H9 (cell line): ENCODE results near the gene NPLOC4. TPM values are rescaled to one million over a fixed set of nuclear protein-coding genes. Genes with fewer than 3 reads are reported as not detected.

Source experiments
- DNase-seq: peaks from one replicate; pipeline ENCODE4 v3.0.0-alpha.2; 2017
- H2AFZ ChIP-seq: one replicate; pipeline ENCODE4 v1.6.1; 2013; ENCODE audit warnings: mild to moderate bottlenecking, low read length, control low read depth, moderate library complexity
- H2AK5ac ChIP-seq: 2 replicates; pipeline ENCODE4 v1.6.1; 2013; ENCODE audit warnings: low read length, control low read depth, mixed read lengths; ENCODE audit not compliant: insufficient read length
- H2BK120ac ChIP-seq: one replicate; pipeline ENCODE4 v1.6.1; 2013; ENCODE audit warnings: low read depth, mild to moderate bottlenecking, low read length, control low read depth, inconsistent platforms; ENCODE audit not compliant: poor library complexity, severe bottlenecking
- H2BK12ac ChIP-seq: 2 replicates; pipeline ENCODE4 v1.6.1; 2013; ENCODE audit warnings: low read length, control low read depth, mixed read lengths, low read depth; ENCODE audit not compliant: insufficient read length
- H2BK15ac ChIP-seq: 2 replicates; pipeline ENCODE4 v1.6.1; 2013; ENCODE audit warnings: low read depth, low read length, control low read depth
- H2BK20ac ChIP-seq: one replicate; pipeline ENCODE4 v1.6.1; 2013; ENCODE audit warnings: low read depth, mild to moderate bottlenecking, low read length, control low read depth, inconsistent platforms; ENCODE audit not compliant: poor library complexity, severe bottlenecking
- H2BK5ac ChIP-seq: 2 replicates; pipeline ENCODE4 v1.6.1; 2013; ENCODE audit warnings: low read length, control low read depth, mixed read lengths; ENCODE audit not compliant: insufficient read length
- H3K14ac ChIP-seq: 2 replicates; pipeline ENCODE4 v1.6.1; 2013; ENCODE audit warnings: low read length, control low read depth; ENCODE audit not compliant: insufficient read depth
- H3K18ac ChIP-seq: 2 replicates; pipeline ENCODE4 v1.6.1; 2013; ENCODE audit warnings: low read depth, mild to moderate bottlenecking, mixed read lengths, low read length, control low read depth; ENCODE audit not compliant: insufficient read length
- H3K23ac ChIP-seq: 2 replicates; pipeline ENCODE4 v1.6.1; 2013; ENCODE audit warnings: low read length, control low read depth, mixed read lengths, low read depth; ENCODE audit not compliant: insufficient read length
- H3K23me2 ChIP-seq: 2 replicates; pipeline ENCODE4 v1.6.1; 2013; ENCODE audit warnings: low read depth, mild to moderate bottlenecking, mixed read lengths, low read length, control low read depth; ENCODE audit not compliant: insufficient read length, poor library complexity, severe bottlenecking
- H3K27ac ChIP-seq: 2 replicates; pipeline ENCODE4 v1.5.1; 2013; ENCODE audit warnings: low read length, control low read depth, mixed read lengths, low read depth; ENCODE audit not compliant: insufficient read length
- H3K27me3 ChIP-seq: 2 replicates; pipeline ENCODE4 v1.6.1; 2013; ENCODE audit warnings: low read length, control low read depth, inconsistent platforms; ENCODE audit not compliant: insufficient read depth
- H3K4ac ChIP-seq: 2 replicates; pipeline ENCODE4 v1.6.1; 2013; ENCODE audit warnings: low read depth, mild to moderate bottlenecking, control low read depth, inconsistent platforms, low read length, moderate library complexity
- H3K4me1 ChIP-seq: 2 replicates; pipeline ENCODE4 v1.6.1; 2013; ENCODE audit warnings: low read length, control low read depth, inconsistent platforms; ENCODE audit not compliant: insufficient read depth
- H3K4me2 ChIP-seq: 2 replicates; pipeline ENCODE4 v1.6.1; 2013; ENCODE audit warnings: low read length, control low read depth, mixed read lengths; ENCODE audit not compliant: insufficient read length, insufficient read depth
- H3K56ac ChIP-seq: 2 replicates; pipeline ENCODE4 v1.6.1; 2013; ENCODE audit warnings: low read depth, mild to moderate bottlenecking, mixed read lengths, low read length, control low read depth; ENCODE audit not compliant: insufficient read length
- H3K79me1 ChIP-seq: 2 replicates; pipeline ENCODE4 v1.6.1; 2013; ENCODE audit warnings: low read depth, mild to moderate bottlenecking, moderate library complexity, low read length, control low read depth, inconsistent platforms; ENCODE audit not compliant: insufficient read depth, poor library complexity, severe bottlenecking
- H3K79me2 ChIP-seq: 2 replicates; pipeline ENCODE4 v1.6.1; 2013; ENCODE audit warnings: low read length, control low read depth, inconsistent platforms; ENCODE audit not compliant: insufficient read depth
- H3K9ac ChIP-seq: 2 replicates; pipeline ENCODE4 v1.6.1; 2013; ENCODE audit warnings: low read length, control low read depth, mixed read lengths; ENCODE audit not compliant: insufficient read length; ENCODE audit errors: extremely low read depth
- H3K9me3 ChIP-seq: one replicate; pipeline ENCODE4 v1.6.1; 2013; ENCODE audit warnings: low read depth, low read length, inconsistent platforms; ENCODE audit not compliant: control insufficient read depth
- H3T11ph ChIP-seq: one replicate; pipeline ENCODE4 v1.6.1; 2013; ENCODE audit warnings: mild to moderate bottlenecking, low read length, control low read depth, inconsistent platforms
- H4K20me1 ChIP-seq: one replicate; pipeline ENCODE4 v1.6.1; 2013; ENCODE audit not compliant: control insufficient read depth, insufficient read length, insufficient read depth
- H4K5ac ChIP-seq: 2 replicates; pipeline ENCODE4 v1.6.1; 2013; ENCODE audit warnings: low read depth, mild to moderate bottlenecking, mixed read lengths, low read length, control low read depth; ENCODE audit not compliant: insufficient read length
- H4K8ac ChIP-seq: replicated peaks from 2 replicates; pipeline ENCODE4 v1.6.1; 2013; ENCODE audit warnings: low read length, control low read depth, mixed read lengths, low read depth; ENCODE audit not compliant: insufficient read length
- H4K91ac ChIP-seq: 2 replicates; pipeline ENCODE4 v1.6.1; 2013; ENCODE audit warnings: low read depth, mild to moderate bottlenecking, moderate library complexity, mixed read lengths, low read length, control low read depth; ENCODE audit not compliant: insufficient read length
- H3K27ac Mint-ChIP-seq, 3 experiments: 2 replicates in 2 of 3; 3 replicates in 1 of 3; pipeline ENCODE4 v1.8.0; 2020 to 2021; ENCODE audit warnings: mixed read lengths in 3 of 3, mild to moderate bottlenecking in 1 of 3, moderate library complexity in 1 of 3
- H3K27me3 Mint-ChIP-seq: 2 replicates; pipeline ENCODE4 v1.8.0; 2021; ENCODE audit warnings: low read depth, mild to moderate bottlenecking, moderate library complexity, mixed read lengths
- H3K36me3 Mint-ChIP-seq, 3 experiments: 2 replicates in 2 of 3; 3 replicates in 1 of 3; pipeline ENCODE4 v1.8.0; 2020 to 2021; ENCODE audit warnings: low read depth in 3 of 3, mixed read lengths in 3 of 3; ENCODE audit not compliant: insufficient read depth in 1 of 3
- H3K4me1 Mint-ChIP-seq, 2 experiments: 2 replicates each; pipeline ENCODE4 v1.8.0; 2020; ENCODE audit warnings: mixed read lengths in 2 of 2
- H3K4me3 Mint-ChIP-seq, 2 experiments: 2 replicates in 1 of 2; 3 replicates in 1 of 2; pipeline ENCODE4 v1.8.0; 2020 to 2021; ENCODE audit warnings: mild to moderate bottlenecking in 2 of 2, mixed read lengths in 2 of 2, moderate library complexity in 1 of 2
- H3K9me3 Mint-ChIP-seq, 2 experiments: 2 replicates in 1 of 2; 3 replicates in 1 of 2; pipeline ENCODE4 v1.8.0; 2020; ENCODE audit warnings: mild to moderate bottlenecking in 2 of 2, mixed read lengths in 2 of 2, moderate library complexity in 1 of 2
- WGBS: extraction: QIAGEN DNeasy Blood & Tissue Kit; methylation state at CpG from one replicate; pipeline ENCODE4 v1.1.7; 2013; ENCODE audit warnings: missing lambda C conversion rate, low lambda C conversion rate, mixed read lengths; ENCODE audit not compliant: insufficient read length; ENCODE audit errors: extremely low coverage; 5-methylcytosine and 5-hydroxymethylcytosine counted together
- total RNA-seq: library from RNA; stranded (reverse); gene quantifications from 2 replicates; pipeline ENCODE4 v1.2.1, GENCODE V29; 2021
- TF ChIP-seq, protein P1 (sequence below): fragments of 200-600 bp; sonication (generic); conservative IDR thresholded peaks from 3 replicates; pipeline ENCODE4 v1.8.0; 2021; ENCODE audit warnings: antibody characterized with exemption, mild to moderate bottlenecking

NPLOC4 gene
- total RNA-seq, 1 experiment from 2014 or later: 103 TPM

DNA sequence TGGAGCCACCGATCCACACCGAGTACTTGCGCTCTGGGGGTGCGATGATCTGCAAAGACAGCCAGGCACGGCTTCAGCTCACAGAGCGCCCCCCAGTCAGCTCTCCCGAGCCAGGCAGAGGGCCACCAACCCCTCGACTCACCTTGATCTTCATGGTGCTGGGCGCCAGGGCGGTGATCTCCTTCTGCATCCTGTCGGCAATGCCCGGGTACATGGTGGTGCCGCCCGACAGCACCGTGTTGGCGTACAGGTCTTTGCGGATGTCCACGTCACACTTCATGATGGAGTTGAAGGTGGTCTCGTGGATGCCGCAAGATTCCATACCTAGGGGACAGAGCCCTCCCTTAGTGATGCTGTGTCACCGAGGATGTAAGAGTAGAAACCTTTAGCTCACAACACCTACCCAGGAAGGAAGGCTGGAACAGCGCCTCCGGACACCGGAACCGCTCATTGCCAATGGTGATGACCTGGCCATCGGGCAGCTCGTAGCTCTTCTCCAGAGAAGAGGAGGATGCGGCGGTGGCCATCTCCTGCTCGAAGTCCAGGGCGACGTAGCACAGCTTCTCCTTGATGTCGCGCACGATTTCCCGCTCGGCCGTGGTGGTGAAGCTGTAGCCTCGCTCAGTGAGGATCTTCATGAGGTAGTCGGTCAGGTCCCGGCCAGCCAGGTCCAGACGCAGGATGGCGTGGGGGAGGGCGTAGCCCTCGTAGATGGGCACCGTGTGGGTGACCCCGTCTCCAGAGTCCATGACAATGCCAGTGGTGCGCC is 125.9 kb downstream of the NPLOC4 start:
- H4K8ac ChIP-seq: no peak overlapping the region
- no peak overlapping the region for H3T11ph ChIP-seq
- Mint-ChIP-seq H3K9me3 (peaks cover 7 to 22% of the 10 kb centered on the region in 2 experiments; a peak in 4 of 5 replicates), H3K4me3 (peak overlapping the region; percentile 97 to 100), H3K36me3 (peaks cover 38 to 45% (median 38%) of the 10 kb centered on the region in 3 experiments), H3K4me1 (peaks cover 21 to 31% of the 10 kb centered on the region in 2 experiments), H3K27me3 (peaks cover 6% of the 10 kb centered on the region), H3K27ac (peak overlapping the region; percentile 91 to 98 (median 96); a peak in 6 of 7 replicates)
- peaks cover 31% of the 10 kb centered on the region for H3K23me2 ChIP-seq
- H3K56ac ChIP-seq: no peak overlapping the region
- peaks cover 21% of the 10 kb centered on the region; the same call in 1 of the 2 replicates for H3K79me2 ChIP-seq
- DNase-seq: peak; percentile 44
- H2BK15ac ChIP-seq: no peak overlapping the region
- H2BK12ac ChIP-seq: no peak overlapping the region
- H2BK20ac ChIP-seq: no peak overlapping the region
- no peaks in the 10 kb centered on the region for H3K79me1 ChIP-seq
- no peak overlapping the region for H2AFZ ChIP-seq
- no peaks in the 10 kb centered on the region for H3K4me1 ChIP-seq
- H3K4me2 ChIP-seq: peak overlapping the region; percentile 97
- no peak overlapping the region for H3K23ac ChIP-seq
- no peak overlapping the region for H2AK5ac ChIP-seq
- no peak overlapping the region for H4K91ac ChIP-seq
- peak overlapping the region; percentile 83 for H3K9ac ChIP-seq
- no peak overlapping the region for H3K4ac ChIP-seq
- peak overlapping the region; percentile 16 for H3K18ac ChIP-seq
- peak overlapping the region; percentile 94 for H3K14ac ChIP-seq
- H4K5ac ChIP-seq: no peak overlapping the region
- no peak overlapping the region for H2BK5ac ChIP-seq
- H4K20me1 ChIP-seq: no peaks in the 10 kb centered on the region
- no peaks in the 10 kb centered on the region for H3K9me3 ChIP-seq
- H3K27me3 ChIP-seq: no peaks in the 10 kb centered on the region
- no peak overlapping the region for H3K27ac ChIP-seq
- TF ChIP-seq, protein P1, sequence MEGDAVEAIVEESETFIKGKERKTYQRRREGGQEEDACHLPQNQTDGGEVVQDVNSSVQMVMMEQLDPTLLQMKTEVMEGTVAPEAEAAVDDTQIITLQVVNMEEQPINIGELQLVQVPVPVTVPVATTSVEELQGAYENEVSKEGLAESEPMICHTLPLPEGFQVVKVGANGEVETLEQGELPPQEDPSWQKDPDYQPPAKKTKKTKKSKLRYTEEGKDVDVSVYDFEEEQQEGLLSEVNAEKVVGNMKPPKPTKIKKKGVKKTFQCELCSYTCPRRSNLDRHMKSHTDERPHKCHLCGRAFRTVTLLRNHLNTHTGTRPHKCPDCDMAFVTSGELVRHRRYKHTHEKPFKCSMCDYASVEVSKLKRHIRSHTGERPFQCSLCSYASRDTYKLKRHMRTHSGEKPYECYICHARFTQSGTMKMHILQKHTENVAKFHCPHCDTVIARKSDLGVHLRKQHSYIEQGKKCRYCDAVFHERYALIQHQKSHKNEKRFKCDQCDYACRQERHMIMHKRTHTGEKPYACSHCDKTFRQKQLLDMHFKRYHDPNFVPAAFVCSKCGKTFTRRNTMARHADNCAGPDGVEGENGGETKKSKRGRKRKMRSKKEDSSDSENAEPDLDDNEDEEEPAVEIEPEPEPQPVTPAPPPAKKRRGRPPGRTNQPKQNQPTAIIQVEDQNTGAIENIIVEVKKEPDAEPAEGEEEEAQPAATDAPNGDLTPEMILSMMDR: no peak
- no CpG with 5 or more reads among the region's 48 CpGs for WGBS
- no peak overlapping the region for H2BK120ac ChIP-seq
